HL-60 (cell line): Measurements from ENCODE around the gene CCNYL1.

Source experiments
- DNase-seq, 2 experiments: peaks; one replicate each; pipeline ENCODE4 v3.0.0-alpha.2; 2010 to 2020; ENCODE audit warnings: low read depth in 1 of 2, low spot score in 1 of 2
- H3K27ac ChIP-seq: fragments of 250-450 bp; sonication (Bioruptor Pico); replicated peaks from 2 replicates; pipeline ENCODE4 v1.5.1; 2020; ENCODE audit warnings: mild to moderate bottlenecking, moderate library complexity
- H3K27me3 ChIP-seq: fragments of 250-450 bp; sonication (Bioruptor Pico); 2 replicates; pipeline ENCODE4 v1.5.1; 2021; ENCODE audit warnings: mild to moderate bottlenecking, moderate library complexity; ENCODE audit not compliant: insufficient read depth, poor library complexity, severe bottlenecking
- H3K4me3 ChIP-seq: replicated peaks from 2 replicates; pipeline ENCODE4 v1.5.1; 2011; ENCODE audit warnings: mild to moderate bottlenecking, control low read depth, low read length; ENCODE audit not compliant: insufficient read depth
- CTCF ChIP-seq: IDR thresholded peaks from one replicate; pipeline ENCODE4 v1.5.1; 2011; ENCODE audit warnings: low read length, control low read depth, inconsistent platforms; ENCODE audit not compliant: insufficient read depth
- GABPA ChIP-seq: IDR thresholded peaks from 2 replicates; pipeline ENCODE4 v1.6.1; 2012; ENCODE audit warnings: low read depth
- POLR2AphosphoS5 ChIP-seq: IDR thresholded peaks from 2 replicates; pipeline ENCODE4 v1.6.1; 2012; ENCODE audit warnings: low read depth
- REST ChIP-seq: IDR thresholded peaks from 2 replicates; pipeline ENCODE4 v1.6.1; 2012; ENCODE audit warnings: low read depth; ENCODE audit not compliant: insufficient replicate concordance
- SPI1 ChIP-seq: IDR thresholded peaks from 2 replicates; pipeline ENCODE4 v1.6.1; 2012; ENCODE audit warnings: low read depth, mild to moderate bottlenecking, borderline replicate concordance

Gene CCNYL1

GRCh38 chr2:207772844-207773205, 61.4 kb downstream of the CCNYL1 start:
- H3K27me3 ChIP-seq: no peaks in the 10 kb centered on the region
- DNase-seq: no peak
- H3K27ac ChIP-seq: no peak overlapping the region
- no peak overlapping the region for H3K4me3 ChIP-seq
- no peak for TF ChIP-seq CTCF
- TF ChIP-seq REST: no peak
- no peak for TF ChIP-seq GABPA
- TF ChIP-seq SPI1: no peak
- TF ChIP-seq POLR2AphosphoS5: no peak

GRCh38 chr2:207775473-207775872, 64.0 kb downstream of the CCNYL1 start:
- H3K27ac ChIP-seq: no peak overlapping the region
- DNase-seq: no peak
- no peak overlapping the region for H3K4me3 ChIP-seq
- H3K27me3 ChIP-seq: no peaks in the 10 kb centered on the region
- no peak for TF ChIP-seq POLR2AphosphoS5
- no peak for TF ChIP-seq CTCF
- TF ChIP-seq REST: no peak
- no peak for TF ChIP-seq SPI1
- TF ChIP-seq GABPA: no peak

- TF ChIP-seq POLR2AphosphoS5 (no peak), SPI1 (no peak), REST (no peak), GABPA (no peak)
- DNase-seq: no peak
- H3K27ac ChIP-seq: no peak overlapping the region
- no peaks in the 10 kb centered on the region for H3K27me3 ChIP-seq
- H3K4me3 ChIP-seq: no peak overlapping the region
These were observed 65.7 kb downstream of the CCNYL1 start for GRCh38 chr2:207777124-207777523.
